HepG2 (cell line): Measurements from ENCODE around the gene ARHGAP5. TPM values are rescaled to one million over a fixed set of nuclear protein-coding genes. Genes with fewer than 3 reads are reported as not detected.
A peak's percentile ranks its signal among the peaks of the same experiment; 100 is the strongest.

Experiments used
- E2F5 ChIP-seq: sonication (generic); formaldehyde crosslinking; conservative IDR thresholded peaks from 2 replicates; pipeline ENCODE4 v1.4.0; 2020; ENCODE audit warnings: missing genetic modification reagents
- FUBP1 ChIP-seq: sonication (generic); formaldehyde crosslinking; IDR thresholded peaks from 2 replicates; pipeline ENCODE4 v1.5.1; 2020; ENCODE audit warnings: missing genetic modification reagents, mild to moderate bottlenecking, borderline replicate concordance
- GTF2F1 ChIP-seq: fragments of 150-350 bp; IDR thresholded peaks from 2 replicates; pipeline ENCODE4 v1.6.1; 2014; ENCODE audit warnings: low read length
- HDAC2 ChIP-seq: sonication (generic); formaldehyde crosslinking; IDR thresholded peaks from 2 replicates; pipeline ENCODE4 v1.4.0; 2020; ENCODE audit warnings: missing genetic modification reagents
- HOXA7 ChIP-seq: sonication (generic); formaldehyde crosslinking; IDR thresholded peaks from 2 replicates; pipeline ENCODE4 v1.8.1; 2022; ENCODE audit warnings: mild to moderate bottlenecking, missing genetic modification reagents, moderate library complexity
- MTF1 ChIP-seq: sonication (generic); formaldehyde crosslinking; IDR thresholded peaks from 2 replicates; pipeline ENCODE4 v1.5.0; 2020; ENCODE audit warnings: missing genetic modification reagents
- NFAT5 ChIP-seq: sonication (generic); formaldehyde crosslinking; IDR thresholded peaks from 2 replicates; pipeline ENCODE4 v1.4.0; 2020; ENCODE audit warnings: missing genetic modification reagents
- NFATC3 ChIP-seq: sonication (generic); formaldehyde crosslinking; IDR thresholded peaks from 2 replicates; pipeline ENCODE4 v1.5.1; 2020; ENCODE audit warnings: mild to moderate bottlenecking, missing genetic modification reagents
- NR0B2 ChIP-seq: sonication (generic); formaldehyde crosslinking; IDR thresholded peaks from 2 replicates; pipeline ENCODE4 v1.4.0; 2020; ENCODE audit warnings: mild to moderate bottlenecking, missing genetic modification reagents
- ZBTB2 ChIP-seq: sonication (generic); formaldehyde crosslinking; IDR thresholded peaks from 2 replicates; pipeline ENCODE4 v1.8.0; 2022; ENCODE audit warnings: low read depth, missing genetic modification reagents
- ZEB1 ChIP-seq: IDR thresholded peaks from 2 replicates; pipeline ENCODE4 v1.6.1; 2012; ENCODE audit warnings: mild to moderate bottlenecking, low read depth, inconsistent platforms; ENCODE audit not compliant: insufficient replicate concordance
- ZNF276 ChIP-seq: sonication (generic); formaldehyde crosslinking; IDR thresholded peaks from 2 replicates; pipeline ENCODE4 v1.4.0; 2020; ENCODE audit warnings: mild to moderate bottlenecking, low read depth, missing genetic modification reagents
- ZNF704 ChIP-seq: sonication (generic); formaldehyde crosslinking; IDR thresholded peaks from 2 replicates; pipeline ENCODE4 v1.8.1; 2023; ENCODE audit warnings: mild to moderate bottlenecking, inconsistent platforms, moderate library complexity, missing genetic modification reagents, borderline replicate concordance
- ZNF768 ChIP-seq: sonication (generic); formaldehyde crosslinking; IDR thresholded peaks from 2 replicates; pipeline ENCODE4 v1.4.0; 2020; ENCODE audit warnings: missing genetic modification reagents
- polyA plus RNA-seq, 8 experiments: library from polyadenylated mRNA; depleted of rRNA in 3 of 8; stranded (reverse) in 7 of 8; unstranded in 1 of 8; fragments of >200 nt; fragmentation: Illumina TruSeq in 4 of 8; extraction: Trizol in 4 of 8; gene quantifications; 2 replicates each; pipeline versions ENCODE4 v1.2.1 to v1.2.3, GENCODE V29; 2011 to 2016; ENCODE audit warnings: low read depth in 4 of 8, missing spikeins in 1 of 8, mixed read lengths in 1 of 8; ENCODE audit not compliant: insufficient read depth in 1 of 8
- total RNA-seq, 5 experiments: library from RNA; depleted of rRNA; stranded (reverse); fragments of >200 nt; fragmentation: Illumina TruSeq; extraction: Trizol; gene quantifications; 2 replicates each; pipeline ENCODE4 v1.2.3, GENCODE V29; 2016; ENCODE audit warnings: low read depth in 1 of 5

ARHGAP5 gene
- total and polyA plus RNA-seq, 2 of the 13 experiments (the other 11 are each of a cell fraction or from before 2014, with no cell fraction given): 33.7 to 144 TPM

- TF ChIP-seq GTF2F1: no peak
- peak; percentile 80; the same call in 1 of the 2 replicates for TF ChIP-seq HOXA7 (CRISPR knock-in tag)
- no peak for TF ChIP-seq ZNF704 (CRISPR knock-in tag)
- TF ChIP-seq NFAT5 (CRISPR knock-in tag): peak; percentile 74; the same call in 1 of the 2 replicates
- 0 out of 2 replicates have a peak, but pooled peaks have one; percentile 56 for TF ChIP-seq NFATC3
- no peak; the same call in 1 of the 2 replicates for TF ChIP-seq ZNF768 (CRISPR knock-in tag)
- no peak; the same call in 1 of the 2 replicates for TF ChIP-seq ZNF276 (CRISPR knock-in tag)
- no peak for TF ChIP-seq MTF1 (CRISPR knock-in tag)
- TF ChIP-seq ZBTB2: no peak; the same call in none of the 2 replicates
- TF ChIP-seq NR0B2: peak; percentile 88
- 0 out of 2 replicates have a peak, but pooled peaks have one; percentile 17 for TF ChIP-seq FUBP1
- TF ChIP-seq HDAC2: peak; percentile 7; the same call in 1 of the 2 replicates
- TF ChIP-seq E2F5 (CRISPR knock-in tag): no peak; the same call in 1 of the 2 replicates
- TF ChIP-seq ZEB1: no peak
Observed at GRCh38 chr14:32201816-32202490, 124.8 kb downstream of the ARHGAP5 start, which contains the start of gene RNU6-7 (continued).
